ENCODE measurements around the gene PIP4K2B. TPM values are rescaled to one million over a fixed set of nuclear protein-coding genes. Genes with fewer than 3 reads are reported as not detected.

PIP4K2B gene
- total and polyA plus RNA-seq, 2 of the 8 experiments (the other 6 are each of a cell fraction or from before 2014, with no cell fraction given) = 21.5 to 57.8 TPM

DNA sequence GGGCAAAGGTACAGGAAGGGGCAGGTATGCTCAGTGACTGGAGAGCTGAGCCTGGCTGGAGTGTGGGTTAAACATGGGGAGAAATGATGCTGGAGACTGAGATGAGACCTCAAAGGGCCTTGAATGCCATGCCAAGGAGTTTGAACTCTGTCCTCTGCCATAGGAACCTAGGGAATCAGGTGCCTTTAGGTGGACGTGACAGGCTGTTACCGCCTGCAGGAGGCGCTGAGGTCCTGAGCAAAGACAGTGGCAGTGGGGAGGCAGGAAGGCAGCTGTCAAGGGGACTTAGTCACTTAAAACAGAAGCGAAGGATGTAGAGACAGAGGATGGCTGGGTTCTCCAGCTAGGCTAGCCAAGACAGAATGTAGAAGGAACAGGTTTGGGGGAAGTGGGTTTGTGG is 37.7 kb downstream of the PIP4K2B start:
- POLR2A ChIA-PET (ENCODE audit: partially characterized antibody) = interaction anchor here (0.7 to 2.9 kb wide), 9 partner anchors 9 to 91 kb away, joined by 3 to 8 read pairs (median 4); partner anchors contain the start of gene PSMB3
- H3K9me3 ChIP-seq (ENCODE audit: insufficient read depth in 2 of 2, low read depth in 1 of 2, low read length in 1 of 2) = no peaks in the 10 kb centered on the region
- no peaks in the 10 kb centered on the region for H3K27me3 ChIP-seq (replicated peaks in 1 of 4; ENCODE audit: control insufficient read depth in 3 of 4, extremely low read depth in 1 of 4, insufficient read depth in 3 of 4, low read length in 3 of 4)
- no peak overlapping the region for H3K27ac ChIP-seq (ENCODE audit: low read depth, low read length)
- H3K4me1 ChIP-seq (replicated peaks in 1 of 4; ENCODE audit: control insufficient read depth in 3 of 4, insufficient read depth in 4 of 4, low read length in 3 of 4) = no peaks in the 10 kb centered on the region
- H3K79me2 ChIP-seq (ENCODE audit: control insufficient read depth in 1 of 2, insufficient read depth in 2 of 2, low read length in 2 of 2) = no peaks in the 10 kb centered on the region
- no peak overlapping the region for H4K5ac ChIP-seq (ENCODE audit: insufficient read length, low read depth, low read length)
- H2BK5ac ChIP-seq (ENCODE audit: low read depth, low read length) = no peak overlapping the region
- H3K4ac ChIP-seq (replicated peaks; ENCODE audit: insufficient read length, low read depth, low read length) = no peak overlapping the region
- H3K23me2 ChIP-seq (ENCODE audit: low read depth, low read length) = no peaks in the 10 kb centered on the region
- CTCF ChIA-PET (ENCODE audit: partially characterized antibody) = interaction anchor here (0.6 to 2.4 kb wide), 29 partner anchors 9 to 438 kb away, joined by 3 to 11 read pairs (median 3); partner anchors contain the start of gene PSMB3
- no peak overlapping the region for H3K18ac ChIP-seq (ENCODE audit: extremely low read depth, low read length)
- 55% methylated on average over 4 of the region's 4 CpGs; no CpG with 5 or more reads in 1 of the 2 experiments for WGBS, 2 experiments (ENCODE audit: extremely low coverage in 1 of 2, insufficient coverage in 1 of 2, insufficient read length in 1 of 2, insufficient replicate concordance in 2 of 2, low coverage in 1 of 2, low lambda C conversion rate in 2 of 2, missing lambda C conversion rate in 1 of 2)
- FAIRE-seq (no peak), DNase-seq (ENCODE audit: low read depth in 1 of 2, low spot score in 2 of 2) (peak in 1 of 2 experiments; percentile 75)
- H4K8ac ChIP-seq (ENCODE audit: extremely low read depth, insufficient read depth, low read length) = no peak overlapping the region
- no peak overlapping the region for H2BK12ac ChIP-seq (ENCODE audit: low read depth, low read length)
- H2BK15ac ChIP-seq (ENCODE audit: low read length) = no peak overlapping the region
- H3K4me2 ChIP-seq (ENCODE audit: insufficient read depth in 1 of 2, low read depth in 2 of 2, low read length in 2 of 2) = no peak overlapping the region
- no peak overlapping the region for H3K56ac ChIP-seq (replicated peaks; ENCODE audit: insufficient read length, low read depth, low read length)
- H4K91ac ChIP-seq (replicated peaks; ENCODE audit: insufficient read length, low read length) = no peak overlapping the region
- peaks cover 0 to 4% of the 10 kb centered on the region in 2 experiments for H4K20me1 ChIP-seq (replicated peaks in 1 of 2; ENCODE audit: control insufficient read depth in 1 of 2, insufficient read depth in 2 of 2, low read length in 2 of 2)
- no peak overlapping the region for H3K23ac ChIP-seq (ENCODE audit: insufficient read length)
- no peaks in the 10 kb centered on the region for H3K79me1 ChIP-seq (ENCODE audit: low read depth, low read length)
- peaks cover 18 to 48% (median 38%) of the 10 kb centered on the region in 4 experiments for H3K36me3 ChIP-seq (ENCODE audit: control insufficient read depth in 2 of 4, insufficient read depth in 4 of 4, low read length in 3 of 4)
- no peak overlapping the region for H2BK120ac ChIP-seq (replicated peaks; ENCODE audit: low read depth, low read length)
- H3K14ac ChIP-seq (ENCODE audit: insufficient read length) = no peak overlapping the region
- H2AFZ ChIP-seq (ENCODE audit: low read length) = no peak overlapping the region
- H3K9ac ChIP-seq (replicated peaks in 1 of 4; ENCODE audit: extremely low read depth in 1 of 4, low read depth in 3 of 4, low read length in 3 of 4) = no peak overlapping the region
- no peak overlapping the region for H3K4me3 ChIP-seq (ENCODE audit: extremely low read depth in 1 of 4, insufficient read depth in 2 of 4, low read depth in 3 of 4, low read length in 4 of 4)
- H2AK5ac ChIP-seq (ENCODE audit: low read depth, low read length) = no peak overlapping the region
- no peak overlapping the region for H2BK20ac ChIP-seq (ENCODE audit: low read length)
- TF ChIP-seq RAD21 (IDR thresholded peaks at IDR 0.05 in 1 of 2, conservative IDR thresholded peaks at IDR 0.05 in 1 of 2; ENCODE audit: low read depth in 2 of 2, low read length in 2 of 2) (peak; percentile 82 to 85), ASH2L (IDR thresholded peaks at IDR 0.05; ENCODE audit: low read length) (no peak), CHD1 (IDR thresholded peaks at IDR 0.05; ENCODE audit: low read depth, low read length) (no peak), POLR2AphosphoS5 (IDR thresholded peaks at IDR 0.05; ENCODE audit: low read depth, low read length) (no peak), SAP30 (IDR thresholded peaks at IDR 0.05; ENCODE audit: insufficient read depth, insufficient replicate concordance, low read length) (peak; percentile 36), SUZ12 (IDR thresholded peaks at IDR 0.05; ENCODE audit: low read length) (no peak), SIN3A (conservative IDR thresholded peaks at IDR 0.05 in 1 of 2, IDR thresholded peaks at IDR 0.05 in 1 of 2; ENCODE audit: low read depth in 1 of 2, low read length in 2 of 2) (peak in 1 of 2 experiments; percentile 95; a peak in 3 of 4 replicates), CREB1 (IDR thresholded peaks at IDR 0.05) (0 out of 2 replicates have a peak, but pooled peaks have one; percentile 23), MAX (IDR thresholded peaks at IDR 0.05) (peak; percentile 30; the same call in 1 of the 2 replicates)
- TF ChIP-seq, protein P1, sequence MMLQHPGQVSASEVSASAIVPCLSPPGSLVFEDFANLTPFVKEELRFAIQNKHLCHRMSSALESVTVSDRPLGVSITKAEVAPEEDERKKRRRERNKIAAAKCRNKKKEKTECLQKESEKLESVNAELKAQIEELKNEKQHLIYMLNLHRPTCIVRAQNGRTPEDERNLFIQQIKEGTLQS (IDR thresholded peaks at IDR 0.05; ENCODE audit: insufficient read depth, low read depth, low read length) = no peak

All from H1 (cell line).